Daoy (cell line): ENCODE results near the gene KIR2DL1. TPM values are rescaled to one million over a fixed set of nuclear protein-coding genes. Genes with fewer than 3 reads are reported as not detected.
"Not testable (repeated sequence)": the region's sequence is repeated elsewhere in the genome, so short reads cannot be mapped to it uniquely, and the experiment has no call there.

Source experiments
- DNase-seq: peaks from one replicate; pipeline ENCODE4 v3.0.0-alpha.2; 2015; ENCODE audit warnings: low read depth
- total RNA-seq: library from RNA; depleted of rRNA; stranded (reverse); fragments of >200 nt; shearing (Covaris generic); gene quantifications from 2 replicates; pipeline ENCODE4 v1.2.3, GENCODE V29; 2014; rRNA removed

KIR2DL1 gene
- total RNA-seq, 1 experiment from 2014 or later: not detected

- DNase-seq: no peak
These were observed 48.3 kb downstream of the KIR2DL1 start for GRCh38 chr19:54817670-54818536.

DNA sequence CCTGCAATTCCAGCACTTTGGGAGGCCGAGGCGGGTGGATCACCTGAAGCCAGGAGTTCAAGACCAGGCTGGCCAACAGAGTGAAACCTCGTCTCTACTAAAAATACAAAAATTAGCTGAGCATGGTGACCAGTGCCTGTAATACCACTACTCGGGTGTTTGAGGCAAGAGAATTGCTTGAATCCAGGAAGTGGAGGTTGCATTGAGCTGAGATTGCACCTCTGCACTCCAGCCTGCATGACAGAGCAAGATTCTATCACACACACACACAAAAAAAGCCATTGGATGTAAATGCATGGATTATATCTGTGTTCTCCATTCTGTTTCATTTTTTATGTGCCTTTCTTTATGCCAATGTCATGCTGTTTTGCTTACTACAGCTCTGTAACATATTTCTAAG is 54.8 kb downstream of the KIR2DL1 start:
- not testable (repeated sequence) for DNase-seq

DNA sequence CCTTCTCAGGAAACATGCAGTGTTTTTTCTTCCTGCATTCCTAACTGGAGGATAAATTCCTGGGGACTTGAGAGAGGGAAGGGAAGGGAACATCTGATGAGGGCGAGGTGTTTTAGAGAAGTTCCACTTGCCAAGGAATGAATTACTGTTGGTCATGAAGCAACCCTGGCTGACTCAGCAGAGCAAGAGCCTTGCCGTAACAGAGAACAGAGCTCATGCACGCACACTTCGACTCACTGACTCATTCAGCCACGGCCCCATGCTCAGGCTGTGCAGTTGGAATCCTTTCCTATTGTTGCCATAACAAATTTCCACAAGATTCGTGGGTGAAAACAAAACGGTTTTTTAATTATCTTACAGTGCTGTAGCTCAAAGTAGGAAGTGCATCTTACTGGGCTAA is 55.7 kb downstream of the KIR2DL1 start:
- DNase-seq: not testable (repeated sequence)

- not testable (repeated sequence) for DNase-seq
These were observed 58.5 kb downstream of the KIR2DL1 start for GRCh38 chr19:54828064-54828463.

DNA sequence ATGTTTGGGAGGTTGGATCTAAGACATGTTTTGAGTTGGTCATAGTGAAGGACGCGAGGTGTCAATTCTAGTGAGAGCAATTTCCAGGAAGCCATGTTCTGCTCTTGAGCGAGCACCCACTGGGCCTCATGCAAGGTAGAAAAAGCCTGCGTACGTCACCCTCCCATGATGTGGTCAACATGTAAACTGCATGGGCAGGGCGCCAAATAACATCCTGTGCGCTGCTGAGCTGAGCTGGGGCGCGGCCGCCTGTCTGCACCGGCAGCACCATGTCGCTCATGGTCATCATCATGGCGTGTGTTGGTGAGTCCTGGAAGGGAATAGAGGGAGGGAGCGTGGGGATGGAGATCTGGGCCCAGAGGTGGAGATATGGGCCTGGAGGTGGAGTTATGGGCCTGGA is 62.9 kb downstream of the KIR2DL1 start, which contains the start of gene KIR2DS4:
TSS of gene KIR2DS4 (plus strand) at position 181 of the 400 bp plus-strand sequence.
- DNase-seq: not testable (repeated sequence)

Other genes with a start within 250 kb of the KIR2DL1 start
- gene LILRA2, start 196.0 kb upstream of the KIR2DL1 start, total RNA-seq: not detected in 2 replicates
- gene LILRA1, start 176.2 kb upstream of the KIR2DL1 start, total RNA-seq: not detected in 2 replicates
- gene LILRB1, start 139.3 kb upstream of the KIR2DL1 start, total RNA-seq: not detected in 2 replicates
- 0.69 and 2.3 TPM in 2 replicates for gene LILRB4, start 106.8 kb upstream of the KIR2DL1 start, total RNA-seq
- gene KIR3DL3, start 45.4 kb upstream of the KIR2DL1 start, total RNA-seq: not detected in 2 replicates
- gene KIR2DL3, start 31.3 kb upstream of the KIR2DL1 start, total RNA-seq: not detected in 2 replicates
- gene KIR2DL4, start 33.8 kb downstream of the KIR2DL1 start, total RNA-seq: not detected in 2 replicates
- not detected in 2 replicates for gene KIR3DL1, start 46.7 kb downstream of the KIR2DL1 start, total RNA-seq
- gene KIR2DS4, start 62.9 kb downstream of the KIR2DL1 start, total RNA-seq: not detected in 2 replicates
- gene KIR3DL2, start 80.7 kb downstream of the KIR2DL1 start, total RNA-seq: not detected in 2 replicates
- gene FCAR, start 104.4 kb downstream of the KIR2DL1 start, total RNA-seq: not detected in 2 replicates
- 0.17 and 5.4 TPM in 2 replicates for gene NCR1, start 136.4 kb downstream of the KIR2DL1 start, total RNA-seq
- gene NLRP7, start 177.7 kb downstream of the KIR2DL1 start, total RNA-seq: not detected in 2 replicates
- gene NLRP2, start 196.6 kb downstream of the KIR2DL1 start, total RNA-seq: 0.11 TPM in 1 of 2 replicates, not detected in the other